GM19455 (cell line): ENCODE results near the gene TMEM108.

Experiments
- ATAC-seq: cut with Tn5 transposase; IDR thresholded peaks from one replicate; pipeline ENCODE4 v1.9.1; 2021; ENCODE audit not compliant: unreplicated experiment

TMEM108 gene

GRCh38 chr3:133209871-133210550 is 171.8 kb downstream of the TMEM108 start:
- no peak for ATAC-seq

GRCh38 chr3:133210656-133211055 is 172.5 kb downstream of the TMEM108 start:
- ATAC-seq = no peak

- peak; percentile 90 for ATAC-seq
Observed at GRCh38 chr3:133211449-133211848, 173.3 kb downstream of the TMEM108 start.

GRCh38 chr3:133211856-133212255 is 173.7 kb downstream of the TMEM108 start:
- ATAC-seq = no peak

- no peak for ATAC-seq
Observed at GRCh38 chr3:133213937-133214336, 175.7 kb downstream of the TMEM108 start.

- ATAC-seq = no peak
Observed at GRCh38 chr3:133227813-133228212, 189.6 kb downstream of the TMEM108 start.

- ATAC-seq = no peak
Observed at GRCh38 chr3:133230195-133230594, 192.0 kb downstream of the TMEM108 start.

- ATAC-seq = no peak
Observed at GRCh38 chr3:133236901-133237300, 198.7 kb downstream of the TMEM108 start.

- ATAC-seq = no peak
Observed at GRCh38 chr3:133237380-133237779, 199.2 kb downstream of the TMEM108 start.

GRCh38 chr3:133238015-133238414 is 199.8 kb downstream of the TMEM108 start:
- ATAC-seq = no peak

GRCh38 chr3:133246119-133246518 is 207.9 kb downstream of the TMEM108 start:
- ATAC-seq = no peak

- no peak for ATAC-seq
Observed at GRCh38 chr3:133246773-133247172, 208.6 kb downstream of the TMEM108 start.

GRCh38 chr3:133248389-133248788 is 210.2 kb downstream of the TMEM108 start:
- ATAC-seq = no peak

GRCh38 chr3:133249490-133249889 is 211.3 kb downstream of the TMEM108 start:
- ATAC-seq = no peak

GRCh38 chr3:133254151-133254550 is 216.0 kb downstream of the TMEM108 start:
- ATAC-seq = no peak

GRCh38 chr3:133254716-133255115 is 216.5 kb downstream of the TMEM108 start:
- no peak for ATAC-seq

GRCh38 chr3:133256787-133257483 is 218.7 kb downstream of the TMEM108 start:
- ATAC-seq = peak; percentile 53

- no peak for ATAC-seq
Observed at GRCh38 chr3:133258358-133258757, 220.2 kb downstream of the TMEM108 start.

- no peak for ATAC-seq
Observed at GRCh38 chr3:133259767-133260166, 221.6 kb downstream of the TMEM108 start.

GRCh38 chr3:133262333-133262732 is 224.1 kb downstream of the TMEM108 start:
- ATAC-seq = no peak

GRCh38 chr3:133264920-133265319 is 226.7 kb downstream of the TMEM108 start:
- no peak for ATAC-seq

GRCh38 chr3:133268726-133269134 is 230.5 kb downstream of the TMEM108 start:
- ATAC-seq = no peak

- ATAC-seq = no peak
Observed at GRCh38 chr3:133269393-133269792, 231.2 kb downstream of the TMEM108 start.
